Psoas muscle (tissue), 8 donors: ENCODE measurements around the gene RPS6KB2. TPM values are rescaled to one million over a fixed set of nuclear protein-coding genes. Genes with fewer than 3 reads are reported as not detected.

Experiments used
- ATAC-seq, 4 donors: fragments of 200-7000 bp; cut with Tn5 transposase; one replicate each; pipeline ENCODE4 v1.9.1; 2020; ENCODE audit warnings: moderate library complexity in 3 of 4, mild to moderate bottlenecking in 2 of 4
- DNase-seq, 2 donors: peaks; one replicate each; pipeline ENCODE4 v3.0.0-alpha.2; 2020
- H3K27ac ChIP-seq: fragments of 200-600 bp; one replicate; pipeline ENCODE4 v1.8.0; 2022
- H3K27me3 ChIP-seq, 3 donors: fragments of 200-600 bp in 1 of 3; one replicate each; pipeline versions ENCODE4 v1.6.1 to v1.8.0; 2013 to 2022; ENCODE audit warnings: low read length in 2 of 3, mild to moderate bottlenecking in 2 of 3, moderate library complexity in 1 of 3; ENCODE audit not compliant: insufficient read depth in 3 of 3
- H3K36me3 ChIP-seq, 2 donors: fragments of 200-600 bp in 1 of 2; one replicate each; pipeline versions ENCODE4 v1.6.1 to v1.8.0; 2013 to 2022; ENCODE audit warnings: low read depth in 1 of 2, mild to moderate bottlenecking in 1 of 2, moderate library complexity in 1 of 2; ENCODE audit not compliant: insufficient read depth in 1 of 2
- H3K4me1 ChIP-seq: fragments of 200-600 bp; one replicate; pipeline ENCODE4 v1.8.0; 2022
- H3K4me3 ChIP-seq: fragments of 200-600 bp; one replicate; pipeline ENCODE4 v1.8.0; 2022; ENCODE audit warnings: mild to moderate bottlenecking
- H3K9me3 ChIP-seq: fragments of 200-600 bp; one replicate; pipeline ENCODE4 v1.8.0; 2022
- CTCF ChIP-seq: fragments of 200-600 bp; IDR thresholded peaks from one replicate; pipeline ENCODE4 v1.8.0; 2022; ENCODE audit warnings: antibody characterized with exemption
- WGBS, 3 donors: extraction: QIAGEN DNeasy Blood & Tissue Kit; methylation state at CpG; one replicate each; pipeline versions ENCODE4 v1.1.6 to v1.1.7; 2013; 5-methylcytosine and 5-hydroxymethylcytosine counted together
- intact Hi-C, 2 donors: fragments of 100-400 bp; cut with DNase I; formaldehyde crosslinking; loops; one replicate each; pipeline versions ENCODE4 v1.11.0 to v1.14.2; 2022
- polyA plus RNA-seq, 3 donors: library from polyadenylated mRNA; stranded (reverse); fragments of 200-250 nt; gene quantifications; one replicate each; pipeline ENCODE4 v1.2.3, GENCODE V29; 2013
- total RNA-seq, 4 donors: library from RNA; stranded (reverse); fragmentation: NEBNext Ultra II Directional in 2 of 4; extraction: Animal tissue kit (Norgen Biotek cat#: 25700) in 2 of 4; gene quantifications; one replicate each; pipeline versions ENCODE4 v1.2.1 to v1.2.4, GENCODE V29; 2021 to 2023
- donor health status: healthy with polysubstance abuse.
- donor health status: DM: no; HTN: no; CAD: no; lungs with moderate emphysema.
- donor health status: Bipolar disorder and iron deficiency.
- donor health status: healthy.
- donor health status: DM: yes; HTN: yes; CAD: no.
- donor health status: DM: no; HTN: no; CAD: no.
- donor health status: DM: no; HTN: no; CAD: no.
- donor health status: DM: yes; HTN: yes; CAD: no.

The RPS6KB2 gene
- total and polyA plus RNA-seq, 7 donors = 23.1 to 64.6 (median 27.2) TPM

- H3K27ac ChIP-seq = peak within 1 kb of the TSS; percentile 51
- intact Hi-C loops = no loop called here
- WGBS, 3 donors = 28 to 31% (median 30%) methylated on average over 31 to 33 of the region's 33 CpGs
Measured at GRCh38 chr11:67452141-67452952, 24.1 kb downstream of the RPS6KB2 start, which contains the start of gene GPR152. TSS of gene GPR152 (minus strand) at chr11:67452729. CDS start at chr11:67452724, 5 bp downstream.

GRCh38 chr11:67453816-67454732 lies 25.8 kb downstream of the RPS6KB2 start:
- Histone ChIP-seq H3K4me1 (peaks cover 3% of the 10 kb centered on the region), H3K27me3 (no peaks in the 10 kb centered on the region), H3K27ac (no peak overlapping the region), H3K9me3 (no peaks in the 10 kb centered on the region), H3K4me3 (no peak overlapping the region), H3K36me3 (no peaks in the 10 kb centered on the region)
- 90 to 92% (median 90%) methylated on average over 15 to 21 of the region's 21 CpGs for WGBS, 3 donors
- intact Hi-C loops = no loop called here
- DNase-seq = no peak
- ATAC-seq = no peak
- TF ChIP-seq CTCF = no peak

More at GRCh38 chr11:67452141-67452952, 24.1 kb downstream of the RPS6KB2 start, which contains the start of gene GPR152:
- peak; percentile 38 for TF ChIP-seq CTCF
- no peaks in the 10 kb centered on the region for H3K27me3 ChIP-seq
- peak; percentile 73 to 81 (median 76) for ATAC-seq
- H3K4me3 ChIP-seq = peak within 1 kb of the TSS; percentile 58
- peaks cover 3% of the 10 kb centered on the region for H3K4me1 ChIP-seq
- DNase-seq = peak; percentile 61 to 76
- no peaks in the 10 kb centered on the region for H3K36me3 ChIP-seq
- no peaks in the 10 kb centered on the region for H3K9me3 ChIP-seq

GRCh38 chr11:67455054-67455453 lies 26.8 kb downstream of the RPS6KB2 start, which contains the start of gene CABP4:
TSS of gene CABP4 (plus strand) at chr11:67455354. CDS start at chr11:67455424, 70 bp downstream.
- no peak for TF ChIP-seq CTCF
- intact Hi-C loops = no loop called here
- DNase-seq (no peak), ATAC-seq (no peak)
- no peak within 1 kb of the TSS for H3K27ac ChIP-seq
- H3K36me3 ChIP-seq = no peaks in the 10 kb centered on the region
- H3K27me3 ChIP-seq = no peaks in the 10 kb centered on the region
- no peak within 1 kb of the TSS for H3K4me3 ChIP-seq
- no peaks in the 10 kb centered on the region for H3K9me3 ChIP-seq
- peaks cover 3% of the 10 kb centered on the region for H3K4me1 ChIP-seq
- WGBS, 3 donors = 89 to 100% (median 93%) methylated on average over 2 to 3 of the region's 3 CpGs

GRCh38 chr11:67456068-67456705 lies 27.9 kb downstream of the RPS6KB2 start:
- ATAC-seq (no peak), DNase-seq (no peak)
- no peak overlapping the region for H3K4me3 ChIP-seq
- no peaks in the 10 kb centered on the region for H3K27me3 ChIP-seq
- H3K4me1 ChIP-seq = peaks cover 3% of the 10 kb centered on the region
- 76 to 82% (median 81%) methylated on average over 24 to 25 of the region's 25 CpGs for WGBS, 3 donors
- no peak overlapping the region for H3K27ac ChIP-seq
- H3K36me3 ChIP-seq = no peaks in the 10 kb centered on the region
- H3K9me3 ChIP-seq = no peaks in the 10 kb centered on the region
- intact Hi-C loops = no loop called here
- TF ChIP-seq CTCF = no peak
